Fibroblast of lung (primary cell): ENCODE measurements around the gene SCN8A. TPM values are rescaled to one million over a fixed set of nuclear protein-coding genes. Genes with fewer than 3 reads are reported as not detected.

Experiments
- DNase-seq, 2 donors: peaks; one replicate each; pipeline versions ENCODE4 v3.0.0 to v3.0.0-alpha.2; 2010; ENCODE audit warnings: low read depth in 2 of 2
- H2AFZ ChIP-seq: 2 replicates; pipeline ENCODE4 v1.5.1; 2012; ENCODE audit warnings: low read length, control low read depth, inconsistent platforms
- H3K27ac ChIP-seq: 2 replicates; pipeline ENCODE4 v1.5.1; 2011; ENCODE audit warnings: low read length, control low read depth; ENCODE audit not compliant: insufficient read depth
- H3K27me3 ChIP-seq: 2 replicates; pipeline ENCODE4 v1.5.1; 2011; ENCODE audit warnings: mild to moderate bottlenecking, low read length; ENCODE audit not compliant: control insufficient read depth, insufficient read depth
- H3K36me3 ChIP-seq: 2 replicates; pipeline ENCODE4 v1.5.1; 2011; ENCODE audit warnings: low read length; ENCODE audit not compliant: control insufficient read depth, insufficient read depth
- H3K4me1 ChIP-seq: 2 replicates; pipeline ENCODE4 v1.5.1; 2011; ENCODE audit warnings: low read length; ENCODE audit not compliant: control insufficient read depth, insufficient read depth; ENCODE audit errors: extremely low read depth
- H3K4me2 ChIP-seq: 2 replicates; pipeline ENCODE4 v1.5.1; 2011; ENCODE audit warnings: low read length, control low read depth; ENCODE audit not compliant: insufficient read depth; ENCODE audit errors: extremely low read depth
- H3K4me3 ChIP-seq, 4 experiments: fragments of 200-600 bp in 1 of 4; sonication (generic) in 1 of 4; replicated peaks in 1 of 4; 2 replicates each; pipeline ENCODE4 v1.5.1; 2011 to 2016; ENCODE audit warnings: low read length in 4 of 4, low read depth in 3 of 4, mild to moderate bottlenecking in 3 of 4, control low read depth in 2 of 4, inconsistent platforms in 1 of 4, mixed read lengths in 1 of 4; ENCODE audit not compliant: insufficient read depth in 1 of 4; ENCODE audit errors: control extremely low read depth in 1 of 4
- H3K79me2 ChIP-seq: 2 replicates; pipeline ENCODE4 v1.5.1; 2012; ENCODE audit warnings: mild to moderate bottlenecking, low read length, inconsistent platforms; ENCODE audit not compliant: control insufficient read depth, insufficient read depth
- H3K9ac ChIP-seq: 2 replicates; pipeline ENCODE4 v1.5.1; 2011; ENCODE audit warnings: mild to moderate bottlenecking, low read length, control low read depth; ENCODE audit not compliant: insufficient read depth
- H3K9me3 ChIP-seq: 2 replicates; pipeline ENCODE4 v1.5.1; 2012; ENCODE audit warnings: low read depth, low read length; ENCODE audit not compliant: control insufficient read depth, insufficient read depth
- H4K20me1 ChIP-seq: 2 replicates; pipeline ENCODE4 v1.5.1; 2011; ENCODE audit warnings: low read length; ENCODE audit not compliant: control insufficient read depth, insufficient read depth; ENCODE audit errors: extremely low read depth
- EZH2 ChIP-seq: IDR thresholded peaks from 2 replicates; pipeline ENCODE4 v1.5.1; 2012; ENCODE audit warnings: low read length, control low read depth, mild to moderate bottlenecking; ENCODE audit errors: missing control alignments
- polyA plus RNA-seq, 2 donors: library from polyadenylated mRNA; depleted of rRNA in 1 of 2; stranded (reverse) in 1 of 2; unstranded in 1 of 2; fragments of >200 nt; gene quantifications; 2 replicates each; pipeline ENCODE4 v1.2.1, GENCODE V29; 2011 to 2012; ENCODE audit warnings: missing spikeins in 1 of 2
- total RNA-seq: library from RNA; depleted of rRNA; stranded (reverse); fragments of >200 nt; gene quantifications from 2 replicates; pipeline ENCODE4 v1.2.1, GENCODE V29; 2014
- TF ChIP-seq, protein P1 (sequence below), 2 donors: IDR thresholded peaks in 1 of 2; conservative IDR thresholded peaks in 1 of 2; 1 replicate in 1 of 2; 2 replicates in 1 of 2; pipeline ENCODE4 v1.5.1; 2011 to 2012; ENCODE audit warnings: low read length in 2 of 2, control low read depth in 1 of 2, inconsistent platforms in 1 of 2, low read depth in 1 of 2, mild to moderate bottlenecking in 1 of 2

The SCN8A gene
- total and polyA plus RNA-seq, 2 donors (not counting 1 experiment from before 2014, with no cell fraction given) = 12.8 to 27.2 TPM

DNA sequence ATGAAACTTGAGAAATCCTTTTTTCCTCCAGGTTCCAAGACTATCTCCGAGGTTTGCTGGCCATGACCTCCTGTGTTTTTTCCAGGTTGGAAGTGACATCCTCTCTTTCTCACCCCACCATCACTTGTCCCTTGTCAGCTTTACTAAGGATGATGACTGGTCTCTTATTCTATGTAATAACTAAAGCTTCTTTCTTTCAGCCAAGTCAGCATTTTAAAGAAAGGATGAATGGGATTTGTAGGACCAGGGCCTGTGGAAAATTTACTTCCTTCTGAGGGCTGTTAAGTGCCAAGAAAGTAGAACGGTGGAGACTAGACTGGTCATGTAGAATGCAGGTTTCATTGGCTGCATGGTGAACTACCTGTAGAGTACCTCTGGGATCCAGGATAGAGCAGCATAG, 183.9 kb downstream of the SCN8A start:
- Histone ChIP-seq H2AFZ (no peak overlapping the region), H3K27ac (no peak overlapping the region), H3K79me2 (no peaks in the 10 kb centered on the region), H3K9ac (no peak overlapping the region), H3K27me3 (no peaks in the 10 kb centered on the region), H3K9me3 (peaks cover 2% of the 10 kb centered on the region), H4K20me1 (no peaks in the 10 kb centered on the region), H3K36me3 (peaks cover 3% of the 10 kb centered on the region), H3K4me1 (peaks cover 7% of the 10 kb centered on the region), H3K4me3 (no peak overlapping the region), H3K4me2 (no peak overlapping the region)
- no peak for DNase-seq
- TF ChIP-seq, protein P1, sequence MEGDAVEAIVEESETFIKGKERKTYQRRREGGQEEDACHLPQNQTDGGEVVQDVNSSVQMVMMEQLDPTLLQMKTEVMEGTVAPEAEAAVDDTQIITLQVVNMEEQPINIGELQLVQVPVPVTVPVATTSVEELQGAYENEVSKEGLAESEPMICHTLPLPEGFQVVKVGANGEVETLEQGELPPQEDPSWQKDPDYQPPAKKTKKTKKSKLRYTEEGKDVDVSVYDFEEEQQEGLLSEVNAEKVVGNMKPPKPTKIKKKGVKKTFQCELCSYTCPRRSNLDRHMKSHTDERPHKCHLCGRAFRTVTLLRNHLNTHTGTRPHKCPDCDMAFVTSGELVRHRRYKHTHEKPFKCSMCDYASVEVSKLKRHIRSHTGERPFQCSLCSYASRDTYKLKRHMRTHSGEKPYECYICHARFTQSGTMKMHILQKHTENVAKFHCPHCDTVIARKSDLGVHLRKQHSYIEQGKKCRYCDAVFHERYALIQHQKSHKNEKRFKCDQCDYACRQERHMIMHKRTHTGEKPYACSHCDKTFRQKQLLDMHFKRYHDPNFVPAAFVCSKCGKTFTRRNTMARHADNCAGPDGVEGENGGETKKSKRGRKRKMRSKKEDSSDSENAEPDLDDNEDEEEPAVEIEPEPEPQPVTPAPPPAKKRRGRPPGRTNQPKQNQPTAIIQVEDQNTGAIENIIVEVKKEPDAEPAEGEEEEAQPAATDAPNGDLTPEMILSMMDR (conservative IDR thresholded peaks at IDR 0.05 in 1 of 2, IDR thresholded peaks at IDR 0.05 in 1 of 2; ENCODE audit: low read depth in 1 of 2, low read length in 2 of 2) = no peak
- no peak for TF ChIP-seq EZH2

DNA sequence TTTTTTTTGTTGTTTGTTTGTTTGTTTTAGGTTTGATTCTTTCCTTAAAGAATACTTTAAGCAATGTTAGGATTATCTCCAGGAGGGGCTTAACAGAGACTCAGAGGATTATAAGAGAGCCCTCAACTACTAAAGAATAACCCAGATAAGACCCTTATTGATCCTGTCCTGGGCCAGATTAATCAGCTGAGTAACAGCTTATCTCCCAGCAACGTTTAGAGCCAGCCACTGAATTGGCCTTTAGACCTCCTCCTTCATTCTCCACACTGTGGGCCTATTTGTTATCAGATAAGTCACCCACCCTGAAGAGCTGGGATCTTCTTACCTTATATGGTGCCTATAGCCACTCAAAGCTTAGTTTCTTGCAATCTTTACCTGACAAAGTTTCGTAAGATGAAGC, 186.4 kb downstream of the SCN8A start:
- Histone ChIP-seq H3K27ac (no peak overlapping the region), H2AFZ (no peak overlapping the region), H3K9me3 (peaks cover 2% of the 10 kb centered on the region), H3K36me3 (peaks cover 2% of the 10 kb centered on the region), H3K27me3 (no peaks in the 10 kb centered on the region), H3K4me2 (no peak overlapping the region), H4K20me1 (no peaks in the 10 kb centered on the region), H3K9ac (no peak overlapping the region), H3K79me2 (no peaks in the 10 kb centered on the region), H3K4me1 (peaks cover 4% of the 10 kb centered on the region), H3K4me3 (no peak overlapping the region)
- no peak for TF ChIP-seq EZH2
- TF ChIP-seq, protein P1 (conservative IDR thresholded peaks at IDR 0.05 in 1 of 2, IDR thresholded peaks at IDR 0.05 in 1 of 2; ENCODE audit: low read depth in 1 of 2, low read length in 2 of 2) = no peak
- DNase-seq = no peak

DNA sequence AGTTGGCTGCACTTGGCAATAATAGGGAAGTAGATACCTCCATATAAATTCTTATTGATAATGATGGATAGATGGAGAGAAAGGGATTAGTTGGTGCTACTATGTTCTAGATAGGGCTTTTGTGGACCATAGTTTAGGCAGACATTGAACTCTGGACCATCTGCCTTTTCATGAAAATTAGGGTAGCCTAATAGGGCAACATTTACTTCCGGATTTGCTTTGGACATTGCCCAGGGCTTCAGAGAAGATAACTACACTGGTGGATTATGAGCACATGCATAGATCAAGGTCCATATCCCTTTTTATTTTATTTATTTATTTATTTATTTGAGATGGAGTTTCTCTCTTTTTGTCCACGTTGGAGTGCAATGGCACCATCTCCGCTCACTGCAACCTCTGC, 186.9 kb downstream of the SCN8A start:
- Histone ChIP-seq H3K9ac (no peak overlapping the region), H3K4me2 (no peak overlapping the region), H3K9me3 (peaks cover 2% of the 10 kb centered on the region), H3K36me3 (peaks cover 2% of the 10 kb centered on the region), H2AFZ (no peak overlapping the region), H3K27me3 (no peaks in the 10 kb centered on the region), H3K4me1 (peaks cover 3% of the 10 kb centered on the region), H3K4me3 (no peak overlapping the region), H4K20me1 (no peaks in the 10 kb centered on the region), H3K79me2 (no peaks in the 10 kb centered on the region), H3K27ac (no peak overlapping the region)
- TF ChIP-seq, protein P1 (conservative IDR thresholded peaks at IDR 0.05 in 1 of 2, IDR thresholded peaks at IDR 0.05 in 1 of 2; ENCODE audit: low read depth in 1 of 2, low read length in 2 of 2) = no peak
- TF ChIP-seq EZH2 = no peak
- no peak for DNase-seq
